Measurements from ENCODE around the gene SIX6. TPM values are rescaled to one million over a fixed set of nuclear protein-coding genes. Genes with fewer than 3 reads are reported as not detected.

The SIX6 gene
- total RNA-seq, 1 donor from 2014 or later, result not detected

DNA sequence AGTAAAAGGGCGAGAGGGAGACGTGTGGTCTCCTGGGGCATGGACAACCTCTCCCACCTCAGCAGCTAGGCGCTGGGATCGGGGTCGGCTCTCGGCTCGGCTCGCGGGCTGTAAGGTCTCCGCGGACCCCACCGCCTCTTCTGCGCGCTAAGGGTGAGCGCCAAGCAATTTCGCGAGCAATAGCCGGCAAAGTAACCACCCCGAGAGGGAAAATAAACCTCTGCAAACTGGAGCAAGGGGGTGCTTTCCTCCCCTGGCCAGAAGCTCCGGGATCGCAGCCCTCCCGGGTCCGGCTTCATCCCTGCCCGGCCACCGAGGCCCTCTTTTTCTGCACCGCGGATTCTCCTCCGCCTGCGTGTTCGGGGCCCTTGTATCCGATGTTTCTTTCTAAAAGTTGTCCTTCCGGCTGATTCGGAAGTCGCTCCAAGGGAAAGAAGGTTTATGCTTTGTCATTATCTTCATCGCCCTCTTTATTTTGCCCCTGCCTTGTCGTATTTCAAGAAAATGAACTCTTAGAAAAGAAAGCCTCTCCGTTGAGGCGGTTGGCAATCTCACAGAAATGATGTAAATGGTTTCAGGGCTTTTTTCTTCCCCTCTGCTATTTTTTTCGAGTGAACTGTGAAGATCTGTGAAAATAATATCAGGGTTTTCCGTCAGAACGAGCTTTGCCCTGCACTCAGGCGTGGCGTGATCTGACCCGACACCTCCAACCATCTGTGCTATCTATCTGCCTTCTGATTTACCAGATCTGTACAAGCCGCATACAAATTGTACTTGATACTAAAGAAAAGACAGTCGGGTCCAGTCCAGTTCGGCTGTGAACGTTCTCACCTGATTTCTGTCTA is 1.7 kb upstream of the SIX6 start:
- no peak overlapping the region for H3K4me3 Mint-ChIP-seq
- H3K27ac Mint-ChIP-seq, result no peak overlapping the region
- peaks cover 79% of the 10 kb centered on the region for H3K27me3 Mint-ChIP-seq
- peaks cover 8% of the 10 kb centered on the region for H3K9me3 Mint-ChIP-seq
- H3K36me3 Mint-ChIP-seq (ENCODE audit: low read depth), result peaks cover 4% of the 10 kb centered on the region
- H3K4me1 Mint-ChIP-seq, result peaks cover 2% of the 10 kb centered on the region
- intact Hi-C loops (cut with micrococcal nuclease), result loop anchor here (10.0 kb wide), 1 partner anchor 152 kb away; no protein-coding TSS in a partner anchor
- DNase-seq, result no peak

DNA sequence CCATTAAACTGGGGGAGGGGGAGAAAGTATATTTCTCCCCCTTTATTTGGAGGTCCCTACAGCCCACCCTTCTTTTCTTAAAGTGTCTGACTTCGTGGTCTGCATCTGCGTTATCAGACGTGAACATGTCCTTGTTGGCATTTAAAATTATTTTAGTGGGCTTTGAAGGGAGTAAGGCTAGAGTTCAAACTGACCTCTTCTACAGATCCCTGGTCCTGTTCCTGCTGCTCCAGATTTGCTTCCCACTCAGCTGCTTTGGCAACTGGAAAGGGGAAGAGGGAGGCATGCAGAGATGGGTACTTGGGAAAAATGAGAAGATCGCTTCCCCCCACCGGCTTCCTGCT is 611 bp upstream of the SIX6 start:
- no peak overlapping the region for H3K27ac Mint-ChIP-seq
- intact Hi-C loops (cut with micrococcal nuclease), result loop anchor here (10.0 kb wide), 1 partner anchor 154 kb away; no protein-coding TSS in a partner anchor
- H3K9me3 Mint-ChIP-seq, result peaks cover 10% of the 10 kb centered on the region
- peaks cover 80% of the 10 kb centered on the region for H3K27me3 Mint-ChIP-seq
- peaks cover 4% of the 10 kb centered on the region for H3K36me3 Mint-ChIP-seq (ENCODE audit: low read depth)
- H3K4me3 Mint-ChIP-seq, result no peak overlapping the region
- no peak for DNase-seq
- peaks cover 2% of the 10 kb centered on the region for H3K4me1 Mint-ChIP-seq

DNA sequence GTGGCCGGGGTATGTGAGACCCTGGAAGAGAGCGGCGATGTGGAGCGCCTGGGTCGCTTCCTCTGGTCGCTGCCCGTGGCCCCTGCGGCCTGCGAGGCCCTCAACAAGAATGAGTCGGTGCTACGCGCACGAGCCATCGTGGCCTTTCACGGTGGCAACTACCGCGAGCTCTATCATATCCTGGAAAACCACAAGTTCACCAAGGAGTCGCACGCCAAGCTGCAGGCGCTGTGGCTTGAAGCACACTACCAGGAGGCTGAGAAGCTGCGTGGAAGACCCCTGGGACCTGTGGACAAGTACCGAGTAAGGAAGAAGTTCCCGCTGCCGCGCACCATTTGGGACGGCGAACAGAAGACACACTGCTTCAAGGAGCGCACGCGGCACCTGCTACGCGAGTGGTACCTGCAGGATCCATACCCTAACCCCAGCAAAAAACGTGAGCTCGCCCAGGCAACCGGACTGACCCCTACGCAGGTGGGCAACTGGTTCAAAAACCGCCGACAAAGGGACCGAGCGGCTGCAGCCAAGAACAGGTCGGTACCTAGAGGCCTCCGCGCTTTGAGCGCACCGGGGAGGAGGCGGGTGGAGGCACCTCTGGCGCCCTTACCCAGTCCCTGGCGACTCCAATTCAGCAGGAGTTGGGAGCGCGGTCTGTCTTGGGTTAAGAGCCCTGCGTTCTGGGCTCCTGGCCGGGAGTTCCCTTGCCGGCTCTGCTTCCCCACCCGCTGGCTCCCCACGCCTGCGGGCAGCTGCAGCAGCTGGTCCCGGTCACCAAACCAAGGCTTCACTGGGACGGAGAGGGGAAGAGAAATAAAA is 700 bp downstream of the SIX6 start:
- Mint-ChIP-seq H3K36me3 (ENCODE audit: low read depth) (peaks cover 4% of the 10 kb centered on the region), H3K9me3 (peaks cover 10% of the 10 kb centered on the region), H3K4me1 (peaks cover 2% of the 10 kb centered on the region), H3K27ac (peak overlapping the region; percentile 72), H3K27me3 (peaks cover 78% of the 10 kb centered on the region), H3K4me3 (no peak overlapping the region)
- DNase-seq, result peak; percentile 60
- intact Hi-C loops (cut with micrococcal nuclease), result loop anchor here (2.0 to 10.0 kb wide), 3 partner anchors 23 to 155 kb away; partner anchors contain the start of gene C14orf39

DNA sequence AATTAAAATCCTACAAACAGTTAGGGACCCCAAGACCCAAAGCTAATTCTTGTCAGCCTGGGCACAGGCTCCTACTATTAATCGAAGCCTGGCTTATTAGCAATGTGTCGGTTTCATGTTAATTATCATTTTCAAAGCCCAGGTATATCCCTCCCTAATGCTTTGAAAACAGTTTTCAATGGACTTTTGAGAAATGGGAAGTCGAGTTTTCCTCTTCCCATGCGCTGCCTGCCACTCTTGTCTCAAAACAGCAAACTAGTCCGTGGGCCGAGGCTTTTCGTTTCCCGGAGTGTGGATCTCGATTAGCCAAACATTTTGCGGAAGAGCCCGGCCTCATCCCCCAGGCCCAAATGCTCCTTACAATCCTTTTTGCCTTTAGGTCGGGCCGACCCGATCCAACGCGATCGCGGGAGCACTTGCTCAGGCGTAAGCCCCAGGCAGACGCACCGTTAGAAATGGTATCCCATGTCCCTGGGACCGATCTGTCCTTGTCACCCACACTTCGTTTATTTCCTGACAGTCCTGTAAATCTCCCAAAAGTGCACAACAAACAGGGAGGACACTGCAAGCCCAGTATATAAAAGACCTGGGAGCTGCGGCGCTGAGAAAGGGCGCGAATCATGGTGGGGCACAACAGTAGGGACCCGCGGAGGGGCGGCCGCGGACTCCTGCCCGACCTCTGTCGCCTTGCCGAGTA is 1.5 kb downstream of the SIX6 start:
- H3K27ac Mint-ChIP-seq, result no peak overlapping the region
- peaks cover 2% of the 10 kb centered on the region for H3K4me1 Mint-ChIP-seq
- intact Hi-C loops (cut with micrococcal nuclease), result loop anchor here (2.0 kb wide), 2 partner anchors 24 to 140 kb away; partner anchors contain the start of gene C14orf39
- H3K4me3 Mint-ChIP-seq, result no peak overlapping the region
- peaks cover 76% of the 10 kb centered on the region for H3K27me3 Mint-ChIP-seq
- H3K36me3 Mint-ChIP-seq (ENCODE audit: low read depth), result peaks cover 4% of the 10 kb centered on the region
- DNase-seq, result no peak
- peaks cover 10% of the 10 kb centered on the region for H3K9me3 Mint-ChIP-seq

DNA sequence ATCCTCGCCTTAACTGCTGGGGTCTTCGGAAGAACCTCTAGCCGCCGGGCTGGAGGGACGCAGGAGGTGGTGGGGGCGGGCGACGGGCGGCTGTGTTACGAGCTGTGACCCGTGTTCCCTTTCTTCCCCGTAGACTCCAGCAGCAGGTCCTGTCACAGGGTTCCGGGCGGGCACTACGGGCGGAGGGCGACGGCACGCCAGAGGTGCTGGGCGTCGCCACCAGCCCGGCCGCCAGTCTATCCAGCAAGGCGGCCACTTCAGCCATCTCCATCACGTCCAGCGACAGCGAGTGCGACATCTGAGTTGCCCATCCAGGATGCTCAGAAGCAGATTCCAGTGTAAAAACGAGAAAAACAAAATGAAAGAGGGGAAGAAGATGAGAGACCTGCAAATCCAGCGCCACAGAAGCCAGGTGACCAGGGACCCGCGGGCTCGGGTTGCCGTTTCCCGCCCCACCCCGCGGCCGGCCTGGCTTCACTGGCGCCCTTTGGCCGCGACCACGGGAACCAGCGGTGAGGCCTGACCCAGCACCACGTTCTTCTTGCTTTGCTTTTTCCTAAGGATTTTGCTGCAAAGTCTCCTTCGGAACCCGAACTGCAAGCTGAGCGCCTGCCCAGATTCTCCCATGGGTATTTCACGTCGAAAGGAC is 2.1 kb downstream of the SIX6 start:
- peak overlapping the region; percentile 29 for H3K27ac Mint-ChIP-seq
- intact Hi-C loops (cut with micrococcal nuclease), result loop anchor here (2.0 kb wide), 2 partner anchors 24 to 140 kb away; partner anchors contain the start of gene C14orf39
- peaks cover 10% of the 10 kb centered on the region for H3K9me3 Mint-ChIP-seq
- peaks cover 2% of the 10 kb centered on the region for H3K4me1 Mint-ChIP-seq
- peak; percentile 57 for DNase-seq
- peaks cover 4% of the 10 kb centered on the region for H3K36me3 Mint-ChIP-seq (ENCODE audit: low read depth)
- peak overlapping the region; percentile 37 for H3K4me3 Mint-ChIP-seq
- peaks cover 73% of the 10 kb centered on the region for H3K27me3 Mint-ChIP-seq

DNA sequence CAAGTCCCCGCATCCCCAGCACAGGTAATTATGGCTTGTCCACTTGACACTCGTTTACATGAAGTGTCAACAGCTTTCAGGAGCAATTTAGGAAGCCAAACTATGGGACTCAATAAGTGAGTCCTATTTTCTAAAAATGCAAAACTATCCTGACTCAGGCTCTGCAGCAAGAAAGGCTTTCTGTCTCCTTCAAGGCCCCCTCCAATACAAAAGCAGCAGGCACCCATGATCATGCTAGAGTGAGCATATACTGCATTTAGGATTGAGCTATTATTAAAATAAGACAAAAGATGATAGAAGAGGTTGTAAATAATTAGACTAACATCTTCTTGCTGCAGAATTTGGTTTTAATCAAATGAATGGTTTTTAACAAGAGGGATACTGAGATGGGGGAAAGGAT is 3.2 kb downstream of the SIX6 start:
- peaks cover 2% of the 10 kb centered on the region for H3K4me1 Mint-ChIP-seq
- H3K27ac Mint-ChIP-seq, result no peak overlapping the region
- intact Hi-C loops (cut with micrococcal nuclease), result no loop called here
- H3K9me3 Mint-ChIP-seq, result peaks cover 11% of the 10 kb centered on the region
- H3K4me3 Mint-ChIP-seq, result no peak overlapping the region
- peaks cover 4% of the 10 kb centered on the region for H3K36me3 Mint-ChIP-seq (ENCODE audit: low read depth)
- DNase-seq, result no peak
- H3K27me3 Mint-ChIP-seq, result peaks cover 73% of the 10 kb centered on the region

DNA sequence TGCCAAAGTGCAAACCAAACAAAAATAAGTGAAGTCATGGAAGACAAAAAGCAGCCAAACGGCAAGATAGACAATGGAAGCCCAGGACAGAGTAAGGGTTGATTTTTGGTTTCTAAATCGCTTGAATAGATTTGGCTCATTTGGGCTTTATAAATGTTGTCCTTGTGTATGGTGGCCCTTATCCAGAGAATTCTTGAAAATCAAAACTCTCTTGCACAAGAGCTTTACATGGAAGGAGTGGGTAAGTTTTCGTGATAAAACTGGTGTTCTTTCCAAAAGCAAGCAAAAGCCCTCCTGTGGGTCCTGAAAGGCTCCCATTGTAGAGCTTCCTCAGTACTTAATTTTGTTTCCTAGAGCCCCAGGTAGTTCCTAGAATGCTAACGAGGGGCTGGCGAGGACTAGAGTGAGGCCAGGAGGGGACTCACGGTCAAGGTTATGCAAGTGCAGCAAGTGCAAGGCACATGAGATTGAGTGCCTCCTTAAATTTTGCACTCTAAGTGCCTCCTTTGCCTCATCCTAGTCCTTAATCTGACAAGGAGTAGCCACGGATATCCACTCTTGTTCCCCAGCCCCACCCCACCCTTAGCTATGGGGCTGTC is 4.1 kb downstream of the SIX6 start:
- H3K27ac Mint-ChIP-seq, result no peak overlapping the region
- H3K4me3 Mint-ChIP-seq, result no peak overlapping the region
- H3K9me3 Mint-ChIP-seq, result peaks cover 7% of the 10 kb centered on the region
- H3K36me3 Mint-ChIP-seq (ENCODE audit: low read depth), result no peaks in the 10 kb centered on the region
- no peaks in the 10 kb centered on the region for H3K4me1 Mint-ChIP-seq
- intact Hi-C loops (cut with micrococcal nuclease), result no loop called here
- peaks cover 70% of the 10 kb centered on the region for H3K27me3 Mint-ChIP-seq
- DNase-seq, result no peak

DNA sequence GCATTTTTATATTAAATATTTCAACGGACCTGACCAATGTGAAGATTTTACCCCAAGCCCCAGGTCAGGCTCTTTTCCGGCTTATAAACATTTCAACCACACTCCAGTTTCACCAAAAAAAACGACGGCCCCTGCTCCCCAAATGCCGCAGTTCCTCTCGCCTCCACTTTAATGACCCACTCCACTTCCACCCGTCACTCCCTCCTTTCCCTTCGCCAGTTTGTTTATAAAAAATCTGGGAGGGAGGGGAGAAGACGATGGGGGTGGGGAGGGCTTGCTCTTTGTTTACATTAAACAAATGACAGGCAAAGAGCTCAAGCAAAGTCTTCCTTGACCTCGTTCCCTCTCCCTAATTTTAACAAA is 5.4 kb downstream of the SIX6 start:
- peak overlapping the region; percentile 52 for H3K4me3 Mint-ChIP-seq
- H3K27me3 Mint-ChIP-seq, result peaks cover 63% of the 10 kb centered on the region
- no peaks in the 10 kb centered on the region for H3K36me3 Mint-ChIP-seq (ENCODE audit: low read depth)
- no peak for DNase-seq
- H3K9me3 Mint-ChIP-seq, result peaks cover 7% of the 10 kb centered on the region
- H3K4me1 Mint-ChIP-seq, result no peaks in the 10 kb centered on the region
- intact Hi-C loops (cut with micrococcal nuclease), result no loop called here
- no peak overlapping the region for H3K27ac Mint-ChIP-seq

DNA sequence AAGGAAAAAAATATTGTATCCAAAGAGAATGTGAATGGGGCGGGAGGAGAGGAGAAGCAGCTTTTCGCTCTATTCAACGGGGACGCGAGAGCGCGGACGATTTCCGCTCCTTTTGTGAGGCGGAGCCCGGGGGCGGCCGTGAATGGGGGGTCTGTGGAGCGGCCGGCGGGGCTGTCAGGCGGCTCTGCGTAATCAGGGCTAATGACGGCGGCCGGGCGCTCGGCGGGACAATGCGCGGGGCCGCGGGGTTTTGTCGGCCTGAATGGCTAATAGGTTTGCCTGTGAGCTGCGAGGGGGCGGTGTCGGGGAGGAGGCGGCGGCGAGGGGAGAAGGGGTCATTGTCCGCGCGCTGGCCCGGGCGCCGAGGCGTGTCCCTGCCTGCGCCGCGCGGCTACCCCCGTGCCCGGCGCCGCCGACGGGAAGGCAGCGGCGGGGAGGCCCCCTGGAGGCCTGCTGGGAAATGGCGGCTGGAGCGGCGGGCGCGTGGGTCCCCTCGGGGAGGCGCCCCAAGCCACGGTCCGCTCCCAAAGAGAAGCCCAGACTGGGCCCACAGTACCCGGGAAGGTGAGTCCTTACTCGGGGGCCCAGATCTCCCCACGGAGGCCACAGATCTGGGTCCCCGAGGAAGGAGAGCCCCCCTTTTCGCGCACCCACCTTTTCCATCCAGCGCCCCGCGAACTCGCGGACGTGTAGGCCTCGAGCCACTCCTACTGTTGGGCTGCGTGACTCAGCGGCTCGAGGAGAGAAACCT is 6.0 kb downstream of the SIX6 start:
- H3K27me3 Mint-ChIP-seq, result peaks cover 58% of the 10 kb centered on the region
- H3K4me1 Mint-ChIP-seq, result no peaks in the 10 kb centered on the region
- intact Hi-C loops (cut with micrococcal nuclease), result no loop called here
- DNase-seq, result peak; percentile 68
- no peak overlapping the region for H3K27ac Mint-ChIP-seq
- H3K4me3 Mint-ChIP-seq, result peak overlapping the region; percentile 52
- peaks cover 7% of the 10 kb centered on the region for H3K9me3 Mint-ChIP-seq
- no peaks in the 10 kb centered on the region for H3K36me3 Mint-ChIP-seq (ENCODE audit: low read depth)

DNA sequence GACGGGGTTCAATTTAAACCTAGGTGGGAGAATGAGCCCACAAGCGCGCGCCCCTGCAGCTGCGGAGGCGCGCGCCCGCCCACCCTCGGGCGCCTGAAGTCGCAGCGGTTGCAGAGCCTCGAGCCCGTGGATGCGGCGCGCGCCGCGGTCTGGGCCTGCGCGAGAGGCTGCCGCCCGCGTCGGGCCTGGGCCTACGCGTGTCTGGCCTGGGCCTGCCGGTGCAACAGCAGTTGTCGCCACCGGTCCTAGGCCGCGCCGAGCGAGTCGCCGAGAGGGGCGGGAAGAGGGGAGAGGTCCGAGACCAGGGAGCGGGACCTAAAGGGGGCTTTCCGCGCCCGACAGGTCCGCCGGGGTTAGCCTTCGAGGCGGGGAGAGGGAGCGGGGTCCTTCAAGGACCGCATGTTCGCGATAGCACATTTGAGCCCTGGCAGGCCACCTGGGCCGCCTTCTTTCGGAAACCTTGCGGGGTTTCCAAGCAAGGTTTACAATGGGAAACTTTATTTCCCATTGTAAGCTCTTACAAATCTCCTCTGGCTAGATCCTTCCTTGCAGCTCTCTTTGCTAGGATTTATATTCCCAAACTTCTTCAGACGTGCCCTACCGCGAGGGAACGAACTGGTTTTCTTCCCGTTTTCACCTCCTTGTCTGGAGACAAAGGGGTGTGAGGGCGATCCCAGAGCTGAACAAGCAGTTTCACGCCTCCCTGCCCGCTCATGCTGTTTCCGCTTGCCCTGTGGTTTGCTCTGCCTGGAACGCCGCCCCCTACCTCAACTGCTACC is 6.8 kb downstream of the SIX6 start:
- Mint-ChIP-seq H3K36me3 (ENCODE audit: low read depth) (no peaks in the 10 kb centered on the region), H3K4me3 (no peak overlapping the region), H3K4me1 (no peaks in the 10 kb centered on the region), H3K27me3 (peaks cover 56% of the 10 kb centered on the region), H3K27ac (no peak overlapping the region), H3K9me3 (peaks cover 7% of the 10 kb centered on the region)
- intact Hi-C loops (cut with micrococcal nuclease), result no loop called here
- DNase-seq, result no peak

DNA sequence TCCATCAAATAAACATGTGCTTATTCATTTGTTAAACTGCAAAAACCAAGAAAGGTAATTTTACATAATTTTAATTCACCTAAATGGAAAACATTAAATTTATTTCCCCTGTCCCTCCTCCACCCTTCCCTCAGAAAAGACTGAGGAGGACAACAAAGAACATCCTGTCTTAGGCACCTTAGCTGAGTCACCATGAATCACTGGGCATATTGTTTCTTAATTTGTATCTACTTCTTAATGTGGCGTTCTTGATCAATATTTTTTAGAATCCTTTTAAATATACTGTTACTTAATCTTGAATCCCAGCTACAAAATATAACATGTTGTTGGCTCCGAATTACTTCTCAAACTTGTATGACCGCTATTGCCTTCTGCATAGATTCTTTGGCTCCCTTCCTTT is 23.5 kb downstream of the SIX6 start:
- no peaks in the 10 kb centered on the region for H3K9me3 Mint-ChIP-seq
- H3K36me3 Mint-ChIP-seq (ENCODE audit: low read depth), result no peaks in the 10 kb centered on the region
- H3K27ac Mint-ChIP-seq, result no peak overlapping the region
- no peaks in the 10 kb centered on the region for H3K4me1 Mint-ChIP-seq
- no peak for DNase-seq
- no peak overlapping the region for H3K4me3 Mint-ChIP-seq
- intact Hi-C loops (cut with micrococcal nuclease), result no loop called here
- peaks cover 13% of the 10 kb centered on the region for H3K27me3 Mint-ChIP-seq

DNA sequence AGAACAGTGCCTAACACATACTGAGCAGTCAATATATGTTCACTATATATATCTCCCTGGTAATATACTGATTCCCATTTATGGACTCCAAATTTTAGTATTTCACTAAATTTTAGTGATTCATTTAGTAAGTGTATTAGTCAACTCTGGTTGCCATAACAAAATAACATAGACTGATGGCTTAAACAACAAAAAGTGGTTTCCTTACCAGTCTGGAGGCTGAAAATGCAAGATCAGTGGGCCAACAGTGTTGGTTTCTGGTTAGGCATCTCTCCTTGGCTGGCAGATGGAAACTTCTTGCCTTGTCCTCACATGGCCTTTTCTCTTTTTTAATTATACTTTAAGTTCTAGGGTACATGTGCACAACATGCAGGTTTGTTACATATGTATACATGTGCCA is 28.7 kb downstream of the SIX6 start:
- Mint-ChIP-seq H3K4me1 (no peaks in the 10 kb centered on the region), H3K36me3 (ENCODE audit: low read depth) (no peaks in the 10 kb centered on the region), H3K4me3 (no peak overlapping the region), H3K27ac (no peak overlapping the region), H3K9me3 (peaks cover 5% of the 10 kb centered on the region), H3K27me3 (peaks cover 11% of the 10 kb centered on the region)
- intact Hi-C loops (cut with micrococcal nuclease), result no loop called here
- DNase-seq, result no peak

Data from activated CD4-positive, alpha-beta T cell treated with anti-CD3 and anti-CD28 coated beads, Interleukin-2, amount 10 ng/mL, durations not matched to agents 24 days and 14 days (primary cell).